HL-60/S4 treated with phorbol 12-myristate 13-acetate at 8.2 ng/mL for 4 days and 3 days (cell line): Measurements from ENCODE around the gene PVR.
"Not testable (repeated sequence)": the region's sequence is repeated elsewhere in the genome, so short reads cannot be mapped to it uniquely, and the experiment has no call there.

ENCODE experiments used
- in situ Hi-C: fragments of 300-500 bp; cut with MboI; formaldehyde crosslinking; loops from 2 replicates; pipeline ENCODE4 v1.15.0; 2022; ENCODE audit warnings: low sequenced_read_pairs

The PVR gene

GRCh38 chr19:44617110-44617880 is 26.4 kb upstream of the PVR start:
- in situ Hi-C loops, result no loop called here

GRCh38 chr19:44618640-44619357 is 24.9 kb upstream of the PVR start:
- in situ Hi-C loops, result no loop called here

GRCh38 chr19:44620667-44621066 is 23.0 kb upstream of the PVR start:
- in situ Hi-C loops, result no loop called here

GRCh38 chr19:44621367-44621766 is 22.3 kb upstream of the PVR start:
- in situ Hi-C loops, result no loop called here

GRCh38 chr19:44623080-44623479 is 20.6 kb upstream of the PVR start:
- in situ Hi-C loops, result no loop called here

GRCh38 chr19:44623626-44624025 is 20.1 kb upstream of the PVR start:
- in situ Hi-C loops, result no loop called here

- in situ Hi-C loops, result no loop called here
Observed at GRCh38 chr19:44624840-44625354, 18.8 kb upstream of the PVR start.

GRCh38 chr19:44625637-44626036 is 18.1 kb upstream of the PVR start:
- in situ Hi-C loops, result not testable (repeated sequence)

- in situ Hi-C loops, result no loop called here
Observed at GRCh38 chr19:44626048-44626624, 17.6 kb upstream of the PVR start.

GRCh38 chr19:44627631-44628030 is 16.1 kb upstream of the PVR start:
- in situ Hi-C loops, result no loop called here

GRCh38 chr19:44628793-44629192 is 14.9 kb upstream of the PVR start:
- in situ Hi-C loops, result no loop called here

- in situ Hi-C loops, result not testable (repeated sequence)
Observed at GRCh38 chr19:44631611-44632010, 12.1 kb upstream of the PVR start.

- in situ Hi-C loops, result not testable (repeated sequence)
Observed at GRCh38 chr19:44634058-44634457, 9.7 kb upstream of the PVR start.

- in situ Hi-C loops, result no loop called here
Observed at GRCh38 chr19:44634785-44635184, 8.9 kb upstream of the PVR start.

GRCh38 chr19:44635581-44636438 is 7.9 kb upstream of the PVR start:
- in situ Hi-C loops, result no loop called here

- in situ Hi-C loops, result no loop called here
Observed at GRCh38 chr19:44636439-44637389, 7.0 kb upstream of the PVR start.

GRCh38 chr19:44637390-44637764 is 6.3 kb upstream of the PVR start:
- in situ Hi-C loops, result no loop called here

- in situ Hi-C loops, result no loop called here
Observed at GRCh38 chr19:44640518-44640917, 3.2 kb upstream of the PVR start.

- in situ Hi-C loops, result no loop called here
Observed at GRCh38 chr19:44641501-44642265, 2.0 kb upstream of the PVR start.
